GM21367 (cell line): ENCODE results near the gene FYN.
A peak's percentile ranks its signal among the peaks of the same experiment; 100 is the strongest.

Experiments used
- ATAC-seq: cut with Tn5 transposase; IDR thresholded peaks from one replicate; pipeline ENCODE4 v1.9.1; 2021; ENCODE audit not compliant: unreplicated experiment

The FYN gene

GRCh38 chr6:111884068-111884467, 10.8 kb upstream of the FYN start:
- ATAC-seq: no peak

GRCh38 chr6:111880181-111880888, 7.1 kb upstream of the FYN start:
- ATAC-seq: no peak

GRCh38 chr6:111875741-111876140, 2.5 kb upstream of the FYN start:
- no peak for ATAC-seq

- no peak for ATAC-seq
Observed at GRCh38 chr6:111874025-111874415, 768 bp upstream of the FYN start.

GRCh38 chr6:111872401-111873177, 663 bp downstream of the FYN start:
- ATAC-seq: peak; percentile 8

- no peak for ATAC-seq
Observed at GRCh38 chr6:111871725-111872400, 1.4 kb downstream of the FYN start.

- ATAC-seq: no peak
Observed at GRCh38 chr6:111871207-111871606, 2.0 kb downstream of the FYN start.

GRCh38 chr6:111870742-111871064, 2.5 kb downstream of the FYN start:
- ATAC-seq: no peak

GRCh38 chr6:111870051-111870741, 3.1 kb downstream of the FYN start:
- ATAC-seq: no peak

- ATAC-seq: no peak
Observed at GRCh38 chr6:111866857-111867256, 6.4 kb downstream of the FYN start.

- no peak for ATAC-seq
Observed at GRCh38 chr6:111865909-111866546, 7.2 kb downstream of the FYN start.

- no peak for ATAC-seq
Observed at GRCh38 chr6:111865049-111865585, 8.1 kb downstream of the FYN start.

- no peak for ATAC-seq
Observed at GRCh38 chr6:111864138-111865048, 8.9 kb downstream of the FYN start.

- ATAC-seq: no peak
Observed at GRCh38 chr6:111862741-111863140, 10.5 kb downstream of the FYN start.

GRCh38 chr6:111862314-111862713, 10.9 kb downstream of the FYN start:
- no peak for ATAC-seq

GRCh38 chr6:111861431-111861885, 11.8 kb downstream of the FYN start:
- no peak for ATAC-seq

GRCh38 chr6:111858347-111858746, 14.9 kb downstream of the FYN start:
- ATAC-seq: no peak

GRCh38 chr6:111857674-111858337, 15.4 kb downstream of the FYN start:
- no peak for ATAC-seq

- no peak for ATAC-seq
Observed at GRCh38 chr6:111855753-111856152, 17.5 kb downstream of the FYN start.
